ENCODE measurements around the gene CHAC1. TPM values are rescaled to one million over a fixed set of nuclear protein-coding genes. Genes with fewer than 3 reads are reported as not detected.

CHAC1 gene
- total RNA-seq, 2 experiments from 2014 or later = 40.4 to 55.6 TPM

GRCh38 chr15:40985541-40986330 lies 32.5 kb downstream of the CHAC1 start:
- POLR2A ChIA-PET = interaction anchor here (0.6 kb wide), 2 partner anchors 10 to 32 kb away, joined by 3 read pairs; no protein-coding TSS in a partner anchor
- H3K36me3 ChIP-seq (ENCODE audit: insufficient read depth, low read length) = peaks cover 99% of the 10 kb centered on the region
- no peak overlapping the region for H3K4me3 ChIP-seq (ENCODE audit: low read depth, low read length, poor library complexity, severe bottlenecking)
- H3K4me1 ChIP-seq (ENCODE audit: insufficient read depth, low read length, poor library complexity, severe bottlenecking) = no peaks in the 10 kb centered on the region
- CTCF ChIA-PET (ENCODE audit: unreplicated experiment) = no interaction called here
- H3K9me3 ChIP-seq (ENCODE audit: low read length) = no peaks in the 10 kb centered on the region
- no peak overlapping the region for H3K4me2 ChIP-seq (ENCODE audit: low read length)
- TF ChIP-seq EZH2phosphoT487 (IDR thresholded peaks at IDR 0.05; ENCODE audit: borderline replicate concordance, low read depth, low read length) = no peak
- no peak for TF ChIP-seq CTCF (conservative IDR thresholded peaks at IDR 0.05; ENCODE audit: low read length)
- intact Hi-C loops (cut with micrococcal nuclease; ENCODE audit: unreplicated experiment) = no loop called here
- BruUV-seq (replicated peaks) = no TSS peak
- no peak overlapping the region for H2AFZ ChIP-seq (ENCODE audit: low read length)
- H4K20me1 ChIP-seq (ENCODE audit: insufficient read depth, low read length) = no peaks in the 10 kb centered on the region
- no peak for DNase-seq (ENCODE audit: low spot score)
- H3K27ac ChIP-seq (ENCODE audit: low read depth, low read length, poor library complexity, severe bottlenecking) = no peak overlapping the region
- H3K9me2 ChIP-seq (ENCODE audit: insufficient read depth, low read length) = no peaks in the 10 kb centered on the region
- no peaks in the 10 kb centered on the region for H3K79me2 ChIP-seq (ENCODE audit: insufficient read depth, low read depth, low read length)

- Histone ChIP-seq H3K4me3 (ENCODE audit: low read depth, low read length, poor library complexity, severe bottlenecking) (no peak overlapping the region), H3K4me2 (ENCODE audit: low read length) (no peak overlapping the region), H3K27ac (ENCODE audit: low read depth, low read length, poor library complexity, severe bottlenecking) (no peak overlapping the region), H3K9me2 (ENCODE audit: insufficient read depth, low read length) (no peaks in the 10 kb centered on the region), H3K79me2 (ENCODE audit: insufficient read depth, low read depth, low read length) (no peaks in the 10 kb centered on the region), H3K9me3 (ENCODE audit: low read length) (no peaks in the 10 kb centered on the region), H3K36me3 (ENCODE audit: insufficient read depth, low read length) (peaks cover 98% of the 10 kb centered on the region), H2AFZ (ENCODE audit: low read length) (no peak overlapping the region), H3K4me1 (ENCODE audit: insufficient read depth, low read length, poor library complexity, severe bottlenecking) (no peaks in the 10 kb centered on the region), H4K20me1 (ENCODE audit: insufficient read depth, low read length) (no peaks in the 10 kb centered on the region)
- TF ChIP-seq EZH2phosphoT487 (IDR thresholded peaks at IDR 0.05; ENCODE audit: borderline replicate concordance, low read depth, low read length) (no peak), CTCF (conservative IDR thresholded peaks at IDR 0.05; ENCODE audit: low read length) (no peak)
- ChIA-PET CTCF (ENCODE audit: unreplicated experiment) (no interaction called here), POLR2A (no interaction called here)
- no TSS peak for BruUV-seq (replicated peaks)
- intact Hi-C loops (cut with micrococcal nuclease; ENCODE audit: unreplicated experiment) = no loop called here
- no peak for DNase-seq (ENCODE audit: low spot score)
Measured at GRCh38 chr15:40986820-40987219, 33.5 kb downstream of the CHAC1 start.

GRCh38 chr15:40988156-40988555 lies 34.9 kb downstream of the CHAC1 start:
- POLR2A ChIA-PET = no interaction called here
- Histone ChIP-seq H3K79me2 (ENCODE audit: insufficient read depth, low read depth, low read length) (no peaks in the 10 kb centered on the region), H2AFZ (ENCODE audit: low read length) (no peak overlapping the region), H3K4me1 (ENCODE audit: insufficient read depth, low read length, poor library complexity, severe bottlenecking) (no peaks in the 10 kb centered on the region), H3K9me2 (ENCODE audit: insufficient read depth, low read length) (no peaks in the 10 kb centered on the region), H3K36me3 (ENCODE audit: insufficient read depth, low read length) (peaks cover 94% of the 10 kb centered on the region), H3K4me3 (ENCODE audit: low read depth, low read length, poor library complexity, severe bottlenecking) (no peak overlapping the region), H3K9me3 (ENCODE audit: low read length) (no peaks in the 10 kb centered on the region), H3K4me2 (ENCODE audit: low read length) (no peak overlapping the region), H4K20me1 (ENCODE audit: insufficient read depth, low read length) (no peaks in the 10 kb centered on the region), H3K27ac (ENCODE audit: low read depth, low read length, poor library complexity, severe bottlenecking) (no peak overlapping the region)
- BruUV-seq (replicated peaks) = no TSS peak
- intact Hi-C loops (cut with micrococcal nuclease; ENCODE audit: unreplicated experiment) = no loop called here
- no peak for DNase-seq (ENCODE audit: low spot score)
- CTCF ChIA-PET (ENCODE audit: unreplicated experiment) = no interaction called here
- no peak for TF ChIP-seq EZH2phosphoT487 (IDR thresholded peaks at IDR 0.05; ENCODE audit: borderline replicate concordance, low read depth, low read length)
- TF ChIP-seq CTCF (conservative IDR thresholded peaks at IDR 0.05; ENCODE audit: low read length) = no peak

Data from OCI-LY7 (cell line).